NCI-H128 (cell line): ENCODE measurements around the gene OR11H6.
"Not testable (repeated sequence)": the region's sequence is repeated elsewhere in the genome, so short reads cannot be mapped to it uniquely, and the experiment has no call there.

Source experiments
- DNase-seq: peaks from one replicate; lab custom pipeline; 2025; ENCODE audit not compliant: unreplicated experiment; lab: John Stamatoyannopoulos, UW

The OR11H6 gene

DNA sequence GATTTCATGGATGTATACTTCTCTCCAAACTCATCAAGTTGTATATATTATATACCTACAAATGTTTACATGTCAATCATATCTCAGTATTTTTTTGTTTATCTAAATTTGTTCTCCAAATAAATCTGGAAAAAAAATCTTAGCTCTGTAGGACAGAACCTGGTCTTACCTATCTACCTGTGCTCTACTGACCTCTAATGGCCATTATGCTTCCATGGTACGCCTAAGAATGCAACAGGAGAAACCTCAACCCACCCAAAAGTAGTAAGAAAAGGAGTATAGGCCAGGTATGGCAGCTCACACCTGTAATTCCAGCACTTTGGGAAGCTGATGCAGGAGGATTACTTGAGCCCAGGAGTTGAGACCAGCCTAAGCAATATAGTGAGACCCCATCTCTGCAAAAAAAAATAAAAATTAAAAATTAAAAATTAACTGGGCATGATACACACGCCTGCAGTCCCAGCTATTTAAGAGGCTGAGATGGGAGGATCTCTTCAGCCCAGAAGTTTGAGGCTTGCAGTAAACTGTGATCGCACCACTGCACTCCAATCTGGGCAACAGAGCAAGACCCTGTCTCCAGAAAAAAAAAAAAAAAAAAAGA, 24.2 kb downstream of the OR11H6 start:
- no peak for DNase-seq

DNA sequence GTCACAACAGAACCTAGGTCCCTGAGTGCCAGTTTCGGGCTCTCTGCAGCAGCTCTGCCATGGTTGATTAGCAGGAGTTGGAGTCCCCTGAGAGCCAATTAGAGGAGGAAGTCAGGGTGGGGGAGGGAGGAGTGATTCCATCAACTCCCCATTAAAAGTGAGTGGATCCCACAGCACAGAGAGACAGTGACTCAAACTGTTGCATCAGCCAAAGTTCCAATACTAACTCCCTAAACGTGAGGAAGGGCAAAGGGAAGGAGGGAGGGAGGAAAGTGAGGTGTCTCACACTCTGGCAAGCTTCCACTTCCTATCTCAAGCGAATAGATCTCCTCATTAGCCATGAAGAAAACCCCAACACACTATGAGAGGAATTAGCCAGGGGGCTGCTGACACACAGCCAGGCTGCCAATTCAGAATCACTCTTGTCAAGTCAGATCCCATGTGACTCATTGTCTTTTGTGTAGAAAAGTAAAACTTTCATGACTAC, 39.2 kb downstream of the OR11H6 start:
- no peak for DNase-seq

DNA sequence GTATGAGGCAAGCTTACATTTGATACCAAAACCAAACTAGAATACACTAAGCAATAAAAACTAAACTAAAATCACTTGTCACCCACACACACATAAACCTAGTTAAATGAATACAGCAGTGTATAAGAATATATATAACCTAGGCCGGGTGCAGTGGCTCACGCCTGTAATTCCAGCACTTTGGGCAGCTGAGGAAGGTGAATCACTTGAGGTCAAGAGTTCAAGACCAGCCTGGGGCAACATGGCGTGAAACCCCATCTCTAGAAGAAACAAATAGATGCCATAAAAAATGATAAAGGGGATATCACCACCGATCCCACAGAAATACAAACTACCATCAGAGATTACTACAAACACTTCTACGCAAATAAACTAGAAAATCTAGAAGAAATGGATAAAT, 40.9 kb downstream of the OR11H6 start:
- not testable (repeated sequence) for DNase-seq

DNA sequence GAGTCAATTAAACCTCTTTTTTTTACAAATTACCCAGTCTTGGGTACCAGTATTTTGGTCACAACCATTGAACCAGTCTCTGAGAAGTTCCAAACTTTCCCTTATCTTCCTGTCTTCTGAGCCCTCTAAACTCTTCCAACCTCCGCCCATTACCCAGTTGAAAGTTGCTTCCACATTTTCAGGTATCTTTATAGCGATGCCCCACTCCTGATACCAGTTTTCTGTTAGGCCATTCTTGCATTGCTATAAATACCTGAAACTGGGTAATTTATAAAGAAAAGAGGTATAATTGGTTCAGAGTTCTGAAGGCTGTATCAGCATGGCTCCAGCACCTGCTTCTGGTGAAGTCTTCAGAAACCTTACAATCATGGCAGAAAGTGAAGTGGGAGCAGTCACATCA, 50.6 kb downstream of the OR11H6 start:
- no peak for DNase-seq
